GM23248 (cell line): ENCODE results near the gene SDK2. TPM values are rescaled to one million over a fixed set of nuclear protein-coding genes. Genes with fewer than 3 reads are reported as not detected.

ENCODE experiments used
- DNase-seq: peaks from one replicate; pipeline ENCODE4 v3.0.0-alpha.2; 2015
- H2AFZ ChIP-seq: fragments of 200-600 bp; sonication (generic); 2 replicates; pipeline ENCODE4 v1.6.1; 2016; ENCODE audit warnings: antibody characterized with exemption
- H3F3A ChIP-seq: fragments of 200-600 bp; sonication (generic); 2 replicates; pipeline ENCODE4 v1.6.1; 2016; ENCODE audit warnings: mild to moderate bottlenecking, antibody characterized with exemption, mixed run types; ENCODE audit not compliant: insufficient read depth
- H3K27ac ChIP-seq: fragments of 200-600 bp; sonication (generic); 2 replicates; pipeline ENCODE4 v1.5.1; 2016; ENCODE audit warnings: mild to moderate bottlenecking
- H3K27me3 ChIP-seq: fragments of 200-600 bp; sonication (generic); replicated peaks from 2 replicates; pipeline ENCODE4 v1.6.1; 2016; ENCODE audit warnings: mild to moderate bottlenecking; ENCODE audit not compliant: insufficient read depth
- H3K36me3 ChIP-seq: fragments of 200-600 bp; sonication (generic); 2 replicates; pipeline ENCODE4 v1.6.1; 2016; ENCODE audit warnings: low read depth, mild to moderate bottlenecking
- H3K4me1 ChIP-seq: fragments of 200-600 bp; sonication (generic); 2 replicates; pipeline ENCODE4 v1.6.1; 2016; ENCODE audit warnings: mild to moderate bottlenecking; ENCODE audit not compliant: insufficient read depth
- H3K4me2 ChIP-seq: fragments of 200-600 bp; sonication (generic); one replicate; pipeline ENCODE4 v1.6.1; 2016; ENCODE audit warnings: mild to moderate bottlenecking; ENCODE audit not compliant: unreplicated experiment
- H3K4me3 ChIP-seq: fragments of 200-600 bp; sonication (generic); 2 replicates; pipeline ENCODE4 v1.5.1; 2016; ENCODE audit warnings: mild to moderate bottlenecking
- H3K79me2 ChIP-seq: fragments of 200-600 bp; sonication (generic); 2 replicates; pipeline ENCODE4 v1.6.1; 2016; ENCODE audit warnings: mild to moderate bottlenecking; ENCODE audit not compliant: insufficient read depth
- H3K9ac ChIP-seq: fragments of 200-600 bp; sonication (generic); 2 replicates; pipeline ENCODE4 v1.6.1; 2016; ENCODE audit warnings: mild to moderate bottlenecking
- H3K9me2 ChIP-seq: fragments of 200-600 bp; sonication (generic); 2 replicates; pipeline ENCODE4 v1.6.1; 2016; ENCODE audit warnings: mixed run types, mild to moderate bottlenecking, moderate library complexity; ENCODE audit not compliant: insufficient read depth
- H3K9me3 ChIP-seq: fragments of 200-600 bp; sonication (generic); one replicate; pipeline ENCODE4 v1.6.1; 2017; ENCODE audit warnings: low read depth
- H4K20me1 ChIP-seq: fragments of 200-600 bp; sonication (generic); 2 replicates; pipeline ENCODE4 v1.6.0; 2016; ENCODE audit not compliant: insufficient read depth
- EZH2 ChIP-seq: fragments of 200-600 bp; sonication (generic); IDR thresholded peaks from 2 replicates; pipeline ENCODE4 v1.6.1; 2018; ENCODE audit warnings: antibody characterized with exemption, mild to moderate bottlenecking; ENCODE audit not compliant: insufficient read depth, poor library complexity, severe bottlenecking
- EZH2phosphoT487 ChIP-seq: fragments of 200-600 bp; sonication (generic); IDR thresholded peaks from 2 replicates; pipeline ENCODE4 v1.6.1; 2018; ENCODE audit warnings: antibody characterized with exemption, moderate library complexity, mild to moderate bottlenecking, low read depth; ENCODE audit not compliant: insufficient read depth
- WGBS, 2 experiments: methylation state at CpG; one replicate each; pipeline ENCODE4 v1.1.6; 2015 to 2017; ENCODE audit warnings: low lambda C conversion rate in 2 of 2, low coverage in 1 of 2; ENCODE audit errors: missing lambda C conversion rate in 2 of 2; 5-methylcytosine and 5-hydroxymethylcytosine counted together
- in situ Hi-C: fragments of 300-500 bp; cut with MboI; formaldehyde crosslinking; loops from 2 replicates; pipeline ENCODE4 v1.15.0; 2020
- polyA plus RNA-seq: library from polyadenylated mRNA; unstranded; fragments of >200 nt; fragmentation: Nextera tagmentation; extraction: Ambion mirVana; gene quantifications from 2 replicates; pipeline ENCODE4 v1.2.1, GENCODE V29; 2016
- total RNA-seq: library from RNA; depleted of rRNA; stranded (reverse); fragments of >200 nt; shearing (Covaris generic); gene quantifications from 2 replicates; pipeline ENCODE4 v1.2.3, GENCODE V29; 2014

The SDK2 gene
- total and polyA plus RNA-seq, 2 experiments from 2014 or later: under 0.01 to 0.03 TPM

GRCh38 chr17:73496232-73496631 lies 148.0 kb downstream of the SDK2 start:
- no peak for DNase-seq
- WGBS, 2 experiments: 68 to 72% methylated on average over 13 of the region's 13 CpGs
- Histone ChIP-seq H3K9me3 (no peaks in the 10 kb centered on the region), H3K4me1 (no peaks in the 10 kb centered on the region), H3K27ac (no peak overlapping the region), H3K27me3 (peaks cover 9% of the 10 kb centered on the region), H3F3A (no peaks in the 10 kb centered on the region), H3K36me3 (no peaks in the 10 kb centered on the region), H2AFZ (no peak overlapping the region), H3K4me2 (no peak overlapping the region), H3K4me3 (no peak overlapping the region), H4K20me1 (no peaks in the 10 kb centered on the region), H3K79me2 (no peaks in the 10 kb centered on the region), H3K9ac (no peak overlapping the region), H3K9me2 (no peaks in the 10 kb centered on the region)
- TF ChIP-seq EZH2 (no peak), EZH2phosphoT487 (no peak)
- in situ Hi-C loops: no loop called here

DNA sequence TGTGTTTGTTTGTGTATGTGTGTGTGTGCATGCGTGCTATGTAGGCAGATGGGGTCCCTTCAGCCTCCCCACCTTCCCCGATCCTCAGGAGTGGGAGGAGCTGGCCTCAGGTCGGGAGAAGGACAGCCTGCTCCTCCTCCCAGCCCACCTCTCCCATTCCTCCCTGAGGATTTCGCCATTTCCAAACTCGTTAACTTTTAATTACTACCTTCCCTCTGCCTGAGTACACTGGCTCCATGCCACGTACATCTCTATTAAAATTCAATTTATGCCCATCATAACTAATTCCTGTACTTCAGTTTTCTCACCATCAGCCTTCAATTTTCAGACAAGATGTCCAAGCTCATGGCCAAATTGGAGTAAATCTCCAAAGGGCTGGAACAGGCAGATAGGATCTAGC lies 148.6 kb downstream of the SDK2 start:
- H4K20me1 ChIP-seq: no peaks in the 10 kb centered on the region
- in situ Hi-C loops: no loop called here
- no peak for DNase-seq
- no peak overlapping the region for H3K4me3 ChIP-seq
- H3F3A ChIP-seq: no peaks in the 10 kb centered on the region
- H3K9me2 ChIP-seq: no peaks in the 10 kb centered on the region
- no peak overlapping the region for H3K9ac ChIP-seq
- WGBS, 2 experiments: 30 to 34% methylated on average over 6 of the region's 6 CpGs
- no peak overlapping the region for H3K27ac ChIP-seq
- peaks cover 9% of the 10 kb centered on the region for H3K27me3 ChIP-seq
- H2AFZ ChIP-seq: no peak overlapping the region
- no peaks in the 10 kb centered on the region for H3K79me2 ChIP-seq
- no peak for TF ChIP-seq EZH2
- no peak for TF ChIP-seq EZH2phosphoT487
- H3K4me2 ChIP-seq: no peak overlapping the region
- no peaks in the 10 kb centered on the region for H3K9me3 ChIP-seq
- H3K36me3 ChIP-seq: no peaks in the 10 kb centered on the region
- H3K4me1 ChIP-seq: no peaks in the 10 kb centered on the region

DNA sequence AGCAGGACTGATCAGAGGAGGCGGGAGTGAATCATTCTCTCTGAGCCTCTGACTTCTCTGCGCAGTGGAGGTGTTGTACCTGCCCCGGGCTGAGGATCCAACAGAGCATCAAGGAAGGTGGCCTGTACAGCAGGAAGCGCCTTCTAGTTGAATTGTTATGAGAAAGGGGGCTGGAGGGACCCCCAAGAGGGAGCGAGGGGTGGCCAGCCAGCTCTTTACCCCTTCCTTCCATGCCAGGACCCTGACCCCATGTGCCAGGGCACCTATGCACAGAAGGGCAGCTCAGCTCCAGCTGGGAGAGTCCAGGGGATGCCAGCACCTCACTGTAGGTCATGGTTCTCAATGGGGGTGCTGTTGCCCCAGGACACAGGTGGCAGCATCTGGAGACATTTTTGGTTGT lies 149.3 kb downstream of the SDK2 start:
- H3K9me3 ChIP-seq: no peaks in the 10 kb centered on the region
- H3K4me1 ChIP-seq: no peaks in the 10 kb centered on the region
- WGBS, 2 experiments: 44 to 46% methylated on average over 5 of the region's 5 CpGs
- in situ Hi-C loops: no loop called here
- no peak for DNase-seq
- no peaks in the 10 kb centered on the region for H3K36me3 ChIP-seq
- no peak overlapping the region for H3K4me3 ChIP-seq
- no peaks in the 10 kb centered on the region for H3F3A ChIP-seq
- TF ChIP-seq EZH2phosphoT487 (no peak), EZH2 (no peak)
- H2AFZ ChIP-seq: no peak overlapping the region
- peaks cover 9% of the 10 kb centered on the region for H3K27me3 ChIP-seq
- H3K79me2 ChIP-seq: no peaks in the 10 kb centered on the region
- H3K9me2 ChIP-seq: no peaks in the 10 kb centered on the region
- H3K4me2 ChIP-seq: no peak overlapping the region
- no peaks in the 10 kb centered on the region for H4K20me1 ChIP-seq
- H3K9ac ChIP-seq: no peak overlapping the region
- H3K27ac ChIP-seq: no peak overlapping the region

DNA sequence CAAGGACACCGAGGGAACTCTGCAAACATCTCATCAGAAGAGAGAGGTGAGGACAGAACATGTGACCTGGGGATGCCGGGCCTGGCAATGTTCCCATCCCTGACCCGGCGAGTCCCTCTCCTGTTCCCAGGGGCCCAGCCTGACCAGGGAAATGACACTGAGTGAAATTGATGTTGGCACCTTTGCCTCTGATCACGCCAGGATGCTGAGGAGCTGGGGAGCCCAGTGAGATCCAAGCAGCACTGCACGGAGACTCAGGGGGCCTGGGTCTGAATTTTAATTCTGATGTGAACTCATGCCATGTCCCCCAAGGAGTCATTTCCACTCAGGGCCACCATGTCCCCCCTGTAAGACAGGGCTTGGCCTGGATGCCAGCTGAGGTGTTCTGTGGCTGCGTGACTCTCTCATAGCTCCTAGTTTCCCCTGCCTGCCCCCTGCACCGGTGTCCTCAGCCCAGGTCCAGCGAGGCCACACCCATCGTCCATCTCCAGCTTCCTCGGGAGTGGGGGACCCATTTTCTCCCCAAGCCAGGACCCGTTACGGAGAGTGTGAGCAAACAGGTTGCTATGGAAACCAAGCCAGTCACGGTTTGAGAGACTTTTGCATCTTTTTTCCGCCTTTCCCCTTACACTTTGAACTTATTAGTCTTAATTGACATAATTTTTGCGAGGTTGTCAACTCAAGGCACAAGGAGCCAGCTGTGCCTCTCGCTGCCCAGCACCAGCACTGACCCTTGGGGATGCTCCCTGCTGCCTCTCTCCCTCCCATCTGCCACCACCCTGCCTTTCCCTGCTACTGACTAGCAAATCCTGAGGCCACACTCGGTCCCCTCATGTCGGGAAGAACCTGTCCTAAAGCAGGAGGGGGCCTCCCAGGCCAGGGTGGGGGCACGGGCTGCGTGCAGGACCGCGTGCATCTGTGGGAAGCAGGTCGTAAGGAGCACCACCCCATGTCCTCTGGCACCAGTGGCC lies 150.0 kb downstream of the SDK2 start:
- in situ Hi-C loops: no loop called here
- DNase-seq: no peak
- TF ChIP-seq EZH2: no peak
- no peak for TF ChIP-seq EZH2phosphoT487
- no peaks in the 10 kb centered on the region for H3K4me1 ChIP-seq
- H3K27ac ChIP-seq: no peak overlapping the region
- no peaks in the 10 kb centered on the region for H3K36me3 ChIP-seq
- H3K27me3 ChIP-seq: peaks cover 9% of the 10 kb centered on the region
- H2AFZ ChIP-seq: no peak overlapping the region
- H3K4me3 ChIP-seq: no peak overlapping the region
- no peak overlapping the region for H3K4me2 ChIP-seq
- H3K9me3 ChIP-seq: no peaks in the 10 kb centered on the region
- H3K9me2 ChIP-seq: no peaks in the 10 kb centered on the region
- no peaks in the 10 kb centered on the region for H4K20me1 ChIP-seq
- H3F3A ChIP-seq: no peaks in the 10 kb centered on the region
- H3K79me2 ChIP-seq: no peaks in the 10 kb centered on the region
- no peak overlapping the region for H3K9ac ChIP-seq
- WGBS, 2 experiments: 30 to 32% methylated on average over 24 of the region's 24 CpGs
